K562 (cell line): Measurements from ENCODE around the gene ELMO3. TPM values are rescaled to one million over a fixed set of nuclear protein-coding genes. Genes with fewer than 3 reads are reported as not detected.

Source experiments
- CHD1 ChIP-seq: fragments of 200-600 bp; sonication (generic); IDR thresholded peaks from one replicate; pipeline ENCODE4 v1.6.1; 2012; ENCODE audit warnings: mild to moderate bottlenecking, moderate library complexity, low read length, inconsistent platforms
- HDAC2 ChIP-seq: fragments of 450-650 bp; IDR thresholded peaks from 2 replicates; pipeline ENCODE4 v1.6.1; 2016; ENCODE audit warnings: mild to moderate bottlenecking
- HNRNPH1 ChIP-seq: fragments of 200-400 bp; formaldehyde crosslinking; optimal IDR thresholded peaks from 2 replicates; pipeline ENCODE3; 2017; ENCODE audit warnings: low read depth, mild to moderate bottlenecking, low read length, moderate library complexity
- PHTF2 ChIP-seq: fragments of 250-450 bp; sonication (Bioruptor Pico); IDR thresholded peaks from 2 replicates; pipeline ENCODE4 v1.5.0; 2021; ENCODE audit warnings: mild to moderate bottlenecking
- POLR2G ChIP-seq: fragments of 200-400 bp; formaldehyde crosslinking; IDR thresholded peaks from 2 replicates; pipeline ENCODE4 v1.6.1; 2017; ENCODE audit warnings: low read depth, mild to moderate bottlenecking, antibody characterized with exemption, low read length, moderate library complexity
- POLR2H ChIP-seq: IDR thresholded peaks from 2 replicates; pipeline ENCODE4 v1.6.1; 2016; ENCODE audit warnings: missing genetic modification characterization, low read depth, mild to moderate bottlenecking, control low read depth, missing compliant biosample characterization, moderate library complexity
- SAFB ChIP-seq: fragments of 200-400 bp; formaldehyde crosslinking; IDR thresholded peaks from 2 replicates; pipeline ENCODE4 v1.6.1; 2017; ENCODE audit warnings: low read depth, low read length, borderline replicate concordance
- TCF7L2 ChIP-seq: fragments of 150-350 bp; IDR thresholded peaks from 2 replicates; pipeline ENCODE4 v1.6.1; 2016; ENCODE audit warnings: low read depth, mild to moderate bottlenecking, low read length, moderate library complexity
- TFAM ChIP-seq: fragments of 250-450 bp; sonication (Bioruptor Pico); conservative IDR thresholded peaks from 2 replicates; pipeline ENCODE4 v1.5.0; 2021; ENCODE audit warnings: mild to moderate bottlenecking, moderate library complexity
- ZNF436 ChIP-seq: fragments of 250-450, 450-650 bp; sonication (Bioruptor Pico); formaldehyde crosslinking; IDR thresholded peaks from 2 replicates; pipeline ENCODE4 v1.7.0; 2020; ENCODE audit warnings: mild to moderate bottlenecking
- polyA plus RNA-seq, 8 experiments: library from polyadenylated mRNA; depleted of rRNA in 4 of 8; stranded (reverse) in 5 of 8; unstranded in 3 of 8; fragments of >200 nt; fragmentation: Nextera tagmentation in 2 of 8; fragmentation: Illumina TruSeq in 1 of 8; extraction: Ambion mirVana in 2 of 8; extraction: Trizol in 1 of 8; gene quantifications; 2 replicates each; pipeline versions ENCODE4 v1.2.1 to v1.2.3, GENCODE V29; 2011 to 2014; ENCODE audit warnings: inconsistent platforms in 1 of 8, missing spikeins in 1 of 8
- total RNA-seq, 7 experiments: library from RNA; depleted of rRNA in 6 of 7; stranded (reverse); fragments of >200 nt in 6 of 7; fragmentation: Illumina TruSeq in 2 of 7; extraction: Trizol in 2 of 7; gene quantifications; 2 replicates each; pipeline versions ENCODE4 v1.2.1 to v1.2.3, GENCODE V29; 2011 to 2021; ENCODE audit warnings: low replicate concordance in 1 of 7
- TF ChIP-seq, protein P1 (sequence below): fragments of 450-650 bp; IDR thresholded peaks from 2 replicates; pipeline ENCODE4 v1.6.1; 2016; ENCODE audit warnings: low read depth
- TF ChIP-seq, protein P2 (sequence below): fragments of 250-450 bp; sonication (Bioruptor Pico); IDR thresholded peaks from 2 replicates; pipeline ENCODE4 v1.5.0; 2022; ENCODE audit warnings: mild to moderate bottlenecking
- TF ChIP-seq, protein P3 (sequence below): fragments of 450-650 bp; formaldehyde crosslinking; IDR thresholded peaks from 2 replicates; pipeline ENCODE4 v1.4.0; 2020; ENCODE audit warnings: mild to moderate bottlenecking, moderate library complexity
- TF ChIP-seq, protein P4 (sequence below): fragments of 250-450 bp; sonication (Bioruptor Pico); IDR thresholded peaks from 2 replicates; pipeline ENCODE4 v1.4.0; 2020

Gene ELMO3
- total and polyA plus RNA-seq, 9 of the 15 experiments (the other 6 are each of a cell fraction or from before 2014, with no cell fraction given) = 0.04 to 5.1 (median 1.5) TPM

DNA sequence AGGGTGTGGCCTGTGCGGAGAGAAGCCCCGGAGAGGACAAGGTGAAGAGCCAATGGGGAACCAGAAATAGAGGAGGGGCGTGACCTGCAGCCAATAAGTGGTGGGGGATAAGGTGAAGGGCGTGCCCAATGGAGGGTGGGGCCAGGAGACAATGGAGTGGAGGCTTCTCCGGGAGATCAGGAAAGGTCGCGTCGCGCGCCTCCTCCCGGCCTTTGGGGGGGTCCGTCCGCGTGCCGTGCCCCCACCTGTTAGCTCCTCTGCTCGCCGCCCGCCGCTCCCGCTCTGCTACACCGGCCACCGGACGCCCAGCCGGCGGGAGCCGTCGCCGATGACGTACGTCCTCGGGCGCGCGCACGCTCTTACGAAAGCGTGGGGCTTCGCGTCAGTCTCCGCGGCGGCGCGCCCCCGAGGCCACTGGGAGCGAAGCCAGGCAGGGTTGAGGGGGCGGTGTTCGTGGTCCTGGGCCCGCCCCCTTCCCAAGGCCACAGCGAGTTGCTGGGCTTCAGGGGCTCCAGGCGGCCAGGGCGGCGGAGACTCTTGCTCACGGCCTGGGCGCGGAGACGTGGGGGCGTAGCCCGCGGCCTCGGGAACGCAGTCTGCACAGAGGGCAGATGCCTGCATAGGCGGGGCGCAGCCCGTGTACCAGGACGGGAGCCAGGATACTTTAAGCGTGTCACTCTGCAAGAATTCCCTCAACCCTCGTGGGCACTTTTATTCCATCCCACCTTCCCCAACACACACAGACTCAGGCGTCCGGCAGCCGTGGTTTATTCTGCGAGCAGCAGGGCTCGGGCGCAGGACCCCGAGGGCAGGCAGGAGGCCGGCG is 15.1 kb upstream of the ELMO3 start, which contains the start of gene MATCAP1 (continued):
- TF ChIP-seq, protein P1, sequence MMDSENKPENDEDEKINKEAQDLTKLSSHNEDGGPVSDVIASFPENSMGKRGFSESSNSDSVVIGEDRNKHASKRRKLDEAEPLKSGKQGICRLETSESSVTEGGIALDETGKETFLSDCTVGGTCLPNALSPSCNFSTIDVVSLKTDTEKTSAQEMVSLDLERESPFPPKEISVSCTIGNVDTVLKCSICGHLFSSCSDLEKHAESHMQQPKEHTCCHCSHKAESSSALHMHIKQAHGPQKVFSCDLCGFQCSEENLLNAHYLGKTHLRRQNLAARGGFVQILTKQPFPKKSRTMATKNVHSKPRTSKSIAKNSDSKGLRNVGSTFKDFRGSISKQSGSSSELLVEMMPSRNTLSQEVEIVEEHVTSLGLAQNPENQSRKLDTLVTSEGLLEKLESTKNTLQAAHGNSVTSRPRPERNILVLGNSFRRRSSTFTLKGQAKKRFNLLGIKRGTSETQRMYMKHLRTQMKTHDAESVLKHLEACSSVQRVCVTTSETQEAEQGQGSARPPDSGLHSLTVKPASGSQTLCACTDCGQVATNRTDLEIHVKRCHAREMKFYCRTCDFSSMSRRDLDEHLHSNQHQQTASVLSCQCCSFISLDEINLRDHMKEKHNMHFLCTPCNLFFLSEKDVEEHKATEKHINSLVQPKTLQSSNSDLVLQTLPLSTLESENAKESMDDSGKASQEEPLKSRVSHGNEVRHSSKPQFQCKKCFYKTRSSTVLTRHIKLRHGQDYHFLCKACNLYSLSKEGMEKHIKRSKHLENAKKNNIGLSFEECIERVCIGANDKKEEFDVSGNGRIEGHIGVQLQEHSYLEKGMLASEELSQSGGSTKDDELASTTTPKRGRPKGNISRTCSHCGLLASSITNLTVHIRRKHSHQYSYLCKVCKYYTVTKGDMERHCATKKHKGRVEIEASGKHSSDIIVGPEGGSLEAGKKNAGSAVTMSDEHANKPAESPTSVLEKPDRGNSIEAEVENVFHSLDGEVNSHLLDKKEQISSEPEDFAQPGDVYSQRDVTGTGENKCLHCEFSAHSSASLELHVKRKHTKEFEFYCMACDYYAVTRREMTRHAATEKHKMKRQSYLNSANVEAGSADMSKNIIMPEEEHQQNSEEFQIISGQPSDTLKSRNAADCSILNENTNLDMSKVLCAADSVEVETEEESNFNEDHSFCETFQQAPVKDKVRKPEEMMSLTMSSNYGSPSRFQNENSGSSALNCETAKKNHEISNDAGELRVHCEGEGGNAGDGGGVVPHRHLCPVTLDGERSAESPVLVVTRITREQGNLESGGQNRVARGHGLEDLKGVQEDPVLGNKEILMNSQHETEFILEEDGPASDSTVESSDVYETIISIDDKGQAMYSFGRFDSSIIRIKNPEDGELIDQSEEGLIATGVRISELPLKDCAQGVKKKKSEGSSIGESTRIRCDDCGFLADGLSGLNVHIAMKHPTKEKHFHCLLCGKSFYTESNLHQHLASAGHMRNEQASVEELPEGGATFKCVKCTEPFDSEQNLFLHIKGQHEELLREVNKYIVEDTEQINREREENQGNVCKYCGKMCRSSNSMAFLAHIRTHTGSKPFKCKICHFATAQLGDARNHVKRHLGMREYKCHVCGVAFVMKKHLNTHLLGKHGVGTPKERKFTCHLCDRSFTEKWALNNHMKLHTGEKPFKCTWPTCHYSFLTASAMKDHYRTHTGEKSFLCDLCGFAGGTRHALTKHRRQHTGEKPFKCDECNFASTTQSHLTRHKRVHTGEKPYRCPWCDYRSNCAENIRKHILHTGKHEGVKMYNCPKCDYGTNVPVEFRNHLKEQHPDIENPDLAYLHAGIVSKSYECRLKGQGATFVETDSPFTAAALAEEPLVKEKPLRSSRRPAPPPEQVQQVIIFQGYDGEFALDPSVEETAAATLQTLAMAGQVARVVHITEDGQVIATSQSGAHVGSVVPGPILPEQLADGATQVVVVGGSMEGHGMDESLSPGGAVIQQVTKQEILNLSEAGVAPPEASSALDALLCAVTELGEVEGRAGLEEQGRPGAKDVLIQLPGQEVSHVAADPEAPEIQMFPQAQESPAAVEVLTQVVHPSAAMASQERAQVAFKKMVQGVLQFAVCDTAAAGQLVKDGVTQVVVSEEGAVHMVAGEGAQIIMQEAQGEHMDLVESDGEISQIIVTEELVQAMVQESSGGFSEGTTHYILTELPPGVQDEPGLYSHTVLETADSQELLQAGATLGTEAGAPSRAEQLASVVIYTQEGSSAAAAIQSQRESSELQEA = no peak
- no peak for TF ChIP-seq SAFB
- no peak for TF ChIP-seq ZNF436 (CRISPR knock-in tag)
- TF ChIP-seq CHD1 = no peak
- TF ChIP-seq, protein P2, sequence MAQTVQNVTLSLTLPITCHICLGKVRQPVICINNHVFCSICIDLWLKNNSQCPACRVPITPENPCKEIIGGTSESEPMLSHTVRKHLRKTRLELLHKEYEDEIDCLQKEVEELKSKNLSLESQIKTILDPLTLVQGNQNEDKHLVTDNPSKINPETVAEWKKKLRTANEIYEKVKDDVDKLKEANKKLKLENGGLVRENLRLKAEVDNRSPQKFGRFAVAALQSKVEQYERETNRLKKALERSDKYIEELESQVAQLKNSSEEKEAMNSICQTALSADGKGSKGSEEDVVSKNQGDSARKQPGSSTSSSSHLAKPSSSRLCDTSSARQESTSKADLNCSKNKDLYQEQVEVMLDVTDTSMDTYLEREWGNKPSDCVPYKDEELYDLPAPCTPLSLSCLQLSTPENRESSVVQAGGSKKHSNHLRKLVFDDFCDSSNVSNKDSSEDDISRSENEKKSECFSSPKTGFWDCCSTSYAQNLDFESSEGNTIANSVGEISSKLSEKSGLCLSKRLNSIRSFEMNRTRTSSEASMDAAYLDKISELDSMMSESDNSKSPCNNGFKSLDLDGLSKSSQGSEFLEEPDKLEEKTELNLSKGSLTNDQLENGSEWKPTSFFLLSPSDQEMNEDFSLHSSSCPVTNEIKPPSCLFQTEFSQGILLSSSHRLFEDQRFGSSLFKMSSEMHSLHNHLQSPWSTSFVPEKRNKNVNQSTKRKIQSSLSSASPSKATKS (CRISPR knock-in tag) = no peak
- TF ChIP-seq POLR2H (tag) = no peak
- TF ChIP-seq HNRNPH1 = no peak
- peak; percentile 78 for TF ChIP-seq POLR2G
- TF ChIP-seq TCF7L2 = no peak
- no peak for TF ChIP-seq TFAM (CRISPR knock-in tag)
- TF ChIP-seq, protein P3, sequence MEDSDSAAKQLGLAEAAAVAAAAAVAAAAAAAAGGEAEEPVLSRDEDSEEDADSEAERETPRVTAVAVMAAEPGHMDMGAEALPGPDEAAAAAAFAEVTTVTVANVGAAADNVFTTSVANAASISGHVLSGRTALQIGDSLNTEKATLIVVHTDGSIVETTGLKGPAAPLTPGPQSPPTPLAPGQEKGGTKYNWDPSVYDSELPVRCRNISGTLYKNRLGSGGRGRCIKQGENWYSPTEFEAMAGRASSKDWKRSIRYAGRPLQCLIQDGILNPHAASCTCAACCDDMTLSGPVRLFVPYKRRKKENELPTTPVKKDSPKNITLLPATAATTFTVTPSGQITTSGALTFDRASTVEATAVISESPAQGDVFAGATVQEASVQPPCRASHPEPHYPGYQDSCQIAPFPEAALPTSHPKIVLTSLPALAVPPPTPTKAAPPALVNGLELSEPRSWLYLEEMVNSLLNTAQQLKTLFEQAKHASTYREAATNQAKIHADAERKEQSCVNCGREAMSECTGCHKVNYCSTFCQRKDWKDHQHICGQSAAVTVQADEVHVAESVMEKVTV (CRISPR knock-in tag) = no peak
- no peak for TF ChIP-seq PHTF2
- TF ChIP-seq, protein P4, sequence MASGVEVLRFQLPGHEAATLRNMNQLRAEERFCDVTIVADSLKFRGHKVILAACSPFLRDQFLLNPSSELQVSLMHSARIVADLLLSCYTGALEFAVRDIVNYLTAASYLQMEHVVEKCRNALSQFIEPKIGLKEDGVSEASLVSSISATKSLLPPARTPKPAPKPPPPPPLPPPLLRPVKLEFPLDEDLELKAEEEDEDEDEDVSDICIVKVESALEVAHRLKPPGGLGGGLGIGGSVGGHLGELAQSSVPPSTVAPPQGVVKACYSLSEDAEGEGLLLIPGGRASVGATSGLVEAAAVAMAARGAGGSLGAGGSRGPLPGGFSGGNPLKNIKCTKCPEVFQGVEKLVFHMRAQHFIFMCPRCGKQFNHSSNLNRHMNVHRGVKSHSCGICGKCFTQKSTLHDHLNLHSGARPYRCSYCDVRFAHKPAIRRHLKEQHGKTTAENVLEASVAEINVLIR (CRISPR knock-in tag) = peak; percentile 70
- TF ChIP-seq HDAC2 = no peak
